Gastrocnemius medialis (tissue), 4 donors: ENCODE measurements around the gene RITA1. TPM values are rescaled to one million over a fixed set of nuclear protein-coding genes. Genes with fewer than 3 reads are reported as not detected.
"Not testable (repeated sequence)": the region's sequence is repeated elsewhere in the genome, so short reads cannot be mapped to it uniquely, and the experiment has no call there.

Experiments used
- ATAC-seq, 2 donors: fragments of 150-250 bp; one replicate each; pipeline ENCODE4 v1.9.1; 2016
- DNase-seq, 2 donors: peaks; one replicate each; pipeline ENCODE4 v3.0.0-alpha.2; 2019
- H3K27ac ChIP-seq, 4 donors: fragments of 200-600 bp; sonication (generic); 1 replicate in 1 of 4; 2 replicates in 3 of 4; pipeline ENCODE4 v1.5.1; 2016 to 2018; ENCODE audit warnings: mild to moderate bottlenecking in 2 of 4, moderate library complexity in 1 of 4
- H3K27me3 ChIP-seq, 3 donors: fragments of 200-600 bp; sonication (generic) in 2 of 3; 1 replicate in 1 of 3; 2 replicates in 2 of 3; pipeline versions ENCODE4 v1.5.1 to v1.6.0; 2016 to 2019; ENCODE audit warnings: mild to moderate bottlenecking in 1 of 3, moderate library complexity in 1 of 3
- H3K36me3 ChIP-seq, 2 donors: fragments of 200-600 bp; sonication (generic) in 1 of 2; one replicate each; pipeline ENCODE4 v1.5.1; 2017 to 2018
- H3K4me1 ChIP-seq, 2 donors: fragments of 200-600 bp; sonication (generic) in 1 of 2; one replicate each; pipeline ENCODE4 v1.5.1; 2016 to 2017; ENCODE audit warnings: mild to moderate bottlenecking in 2 of 2
- H3K4me3 ChIP-seq, 4 donors: fragments of 200-600 bp; sonication (generic) in 3 of 4; 1 replicate in 1 of 4; 2 replicates in 3 of 4; pipeline ENCODE4 v1.5.1; 2016 to 2019; ENCODE audit warnings: mild to moderate bottlenecking in 2 of 4
- H3K9me3 ChIP-seq, 3 donors: fragments of 200-600 bp; sonication (generic) in 2 of 3; 1 replicate in 1 of 3; 2 replicates in 2 of 3; pipeline ENCODE4 v1.5.1; 2016 to 2019
- POLR2A ChIP-seq, 2 donors: fragments of 450-650 bp; IDR thresholded peaks; one replicate each; pipeline ENCODE4 v1.6.1; 2017; ENCODE audit warnings: antibody characterized with exemption in 2 of 2, mild to moderate bottlenecking in 2 of 2, moderate library complexity in 2 of 2
- in situ Hi-C, 4 donors: fragments of 200-750 bp; cut with MboI; loops; one replicate each; pipeline versions ENCODE4 v1.15.0 to v1.8.0; 2017; ENCODE audit warnings: low sequenced_read_pairs in 4 of 4
- intact Hi-C: fragments of 100-400 bp; cut with DNase I; formaldehyde crosslinking; loops from one replicate; pipeline ENCODE4 v1.15.1; 2023; ENCODE audit warnings: low total_unique reads
- total RNA-seq, 4 donors: library from RNA; depleted of rRNA; stranded (reverse); fragments of >200 nt; gene quantifications; one replicate each; pipeline versions ENCODE4 v1.1.0 to v1.2.3, GENCODE V29; 2016
- TF ChIP-seq, protein P1 (sequence below), 5 experiments: fragments of 450-650 bp in 3 of 5; fragments of 200-600 bp in 2 of 5; sonication (generic) in 2 of 5; IDR thresholded peaks in 4 of 5; conservative IDR thresholded peaks in 1 of 5; 1 replicate in 4 of 5; 2 replicates in 1 of 5; pipeline ENCODE4 v1.5.1; 2016 to 2019; ENCODE audit warnings: antibody characterized with exemption in 5 of 5, mild to moderate bottlenecking in 3 of 5, moderate library complexity in 3 of 5

The RITA1 gene
- total RNA-seq, 4 donors from 2014 or later: 17.7 to 31.2 (median 23.1) TPM

DNA sequence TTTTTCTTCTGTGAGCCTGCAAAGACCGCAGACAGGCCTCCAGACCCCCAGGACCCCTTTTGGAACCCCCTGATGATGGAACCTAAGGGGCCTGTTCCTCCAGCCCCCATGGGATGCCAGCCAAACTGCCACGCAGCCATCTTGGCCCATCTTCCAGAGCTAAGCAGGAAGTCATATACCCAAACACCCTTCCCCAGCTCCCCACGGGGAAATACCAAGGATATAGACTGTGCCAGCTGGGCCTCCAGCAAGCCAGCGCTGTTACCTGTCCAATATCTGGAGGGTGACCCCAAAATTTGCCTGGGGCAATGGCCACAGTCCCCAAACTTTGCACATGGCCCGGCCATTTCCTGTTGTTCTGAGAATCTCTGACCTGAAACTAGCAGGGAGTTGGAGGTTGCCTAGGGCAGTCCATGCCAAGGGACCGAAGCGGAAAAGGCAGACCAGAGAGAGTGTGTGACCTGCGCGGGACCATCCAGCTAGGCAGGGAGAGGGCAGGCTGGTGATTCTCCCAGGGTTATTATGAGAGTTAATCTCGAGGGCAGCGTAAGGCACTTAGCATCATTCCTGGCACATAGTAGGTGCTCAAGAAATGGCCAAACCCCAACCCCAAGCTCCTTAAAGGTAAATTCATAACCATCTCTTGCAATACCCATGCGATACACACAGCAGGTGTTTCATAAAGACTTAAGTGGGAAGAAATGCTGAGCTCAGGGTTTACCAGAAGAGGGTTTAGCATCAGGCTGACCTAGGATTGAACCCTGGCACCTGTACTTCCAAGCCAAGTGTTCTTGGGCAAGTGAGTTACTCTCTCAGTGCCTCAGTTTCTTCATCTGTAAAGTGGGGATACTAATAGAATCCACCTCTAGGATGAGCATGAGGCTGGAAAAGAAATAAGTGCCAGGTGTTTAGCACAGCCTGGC is 47.4 kb upstream of the RITA1 start:
- no peak for TF ChIP-seq POLR2A (IDR thresholded peaks at IDR 0.05)
- TF ChIP-seq, protein P1, sequence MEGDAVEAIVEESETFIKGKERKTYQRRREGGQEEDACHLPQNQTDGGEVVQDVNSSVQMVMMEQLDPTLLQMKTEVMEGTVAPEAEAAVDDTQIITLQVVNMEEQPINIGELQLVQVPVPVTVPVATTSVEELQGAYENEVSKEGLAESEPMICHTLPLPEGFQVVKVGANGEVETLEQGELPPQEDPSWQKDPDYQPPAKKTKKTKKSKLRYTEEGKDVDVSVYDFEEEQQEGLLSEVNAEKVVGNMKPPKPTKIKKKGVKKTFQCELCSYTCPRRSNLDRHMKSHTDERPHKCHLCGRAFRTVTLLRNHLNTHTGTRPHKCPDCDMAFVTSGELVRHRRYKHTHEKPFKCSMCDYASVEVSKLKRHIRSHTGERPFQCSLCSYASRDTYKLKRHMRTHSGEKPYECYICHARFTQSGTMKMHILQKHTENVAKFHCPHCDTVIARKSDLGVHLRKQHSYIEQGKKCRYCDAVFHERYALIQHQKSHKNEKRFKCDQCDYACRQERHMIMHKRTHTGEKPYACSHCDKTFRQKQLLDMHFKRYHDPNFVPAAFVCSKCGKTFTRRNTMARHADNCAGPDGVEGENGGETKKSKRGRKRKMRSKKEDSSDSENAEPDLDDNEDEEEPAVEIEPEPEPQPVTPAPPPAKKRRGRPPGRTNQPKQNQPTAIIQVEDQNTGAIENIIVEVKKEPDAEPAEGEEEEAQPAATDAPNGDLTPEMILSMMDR (IDR thresholded peaks at IDR 0.05 in 4 of 5, conservative IDR thresholded peaks at IDR 0.05 in 1 of 5): no peak
- no peaks in the 10 kb centered on the region for H3K9me3 ChIP-seq
- ATAC-seq (no peak), DNase-seq (no peak)
- no peaks in the 10 kb centered on the region for H3K4me1 ChIP-seq
- H3K36me3 ChIP-seq: no peaks in the 10 kb centered on the region
- no peak overlapping the region for H3K27ac ChIP-seq
- peaks cover 15 to 25% (median 17%) of the 10 kb centered on the region in 3 donors for H3K27me3 ChIP-seq
- intact Hi-C loops: no loop called here
- in situ Hi-C loops: no loop called here
- no peak overlapping the region for H3K4me3 ChIP-seq

DNA sequence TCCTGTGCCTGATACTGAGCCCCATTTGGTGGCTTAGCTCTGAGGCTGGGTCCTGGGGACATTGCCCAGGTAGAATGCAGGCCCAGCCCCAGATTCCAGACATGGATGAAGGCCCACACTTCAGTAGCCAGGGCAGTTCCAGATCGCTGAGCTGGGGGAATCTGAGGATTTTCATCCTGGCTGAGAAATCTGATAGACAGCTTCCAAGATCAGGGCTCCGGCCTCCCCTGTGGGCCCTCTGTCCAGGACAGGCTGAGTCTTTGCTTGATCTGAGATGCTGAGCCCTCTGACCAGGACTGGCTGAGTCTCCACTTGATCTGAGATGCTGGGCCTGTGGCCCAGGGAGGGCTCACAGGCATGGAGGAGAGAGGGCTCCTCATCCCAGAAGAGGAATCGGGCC is 46.7 kb upstream of the RITA1 start:
- Histone ChIP-seq H3K4me1 (no peaks in the 10 kb centered on the region), H3K4me3 (no peak overlapping the region), H3K27ac (no peak overlapping the region), H3K36me3 (no peaks in the 10 kb centered on the region), H3K27me3 (peaks cover 15 to 29% (median 17%) of the 10 kb centered on the region in 3 donors), H3K9me3 (no peaks in the 10 kb centered on the region)
- in situ Hi-C loops (no loop called here), intact Hi-C loops (no loop called here)
- ATAC-seq (no peak), DNase-seq (no peak)
- TF ChIP-seq POLR2A (IDR thresholded peaks at IDR 0.05): no peak
- TF ChIP-seq, protein P1 (IDR thresholded peaks at IDR 0.05 in 4 of 5, conservative IDR thresholded peaks at IDR 0.05 in 1 of 5): no peak

DNA sequence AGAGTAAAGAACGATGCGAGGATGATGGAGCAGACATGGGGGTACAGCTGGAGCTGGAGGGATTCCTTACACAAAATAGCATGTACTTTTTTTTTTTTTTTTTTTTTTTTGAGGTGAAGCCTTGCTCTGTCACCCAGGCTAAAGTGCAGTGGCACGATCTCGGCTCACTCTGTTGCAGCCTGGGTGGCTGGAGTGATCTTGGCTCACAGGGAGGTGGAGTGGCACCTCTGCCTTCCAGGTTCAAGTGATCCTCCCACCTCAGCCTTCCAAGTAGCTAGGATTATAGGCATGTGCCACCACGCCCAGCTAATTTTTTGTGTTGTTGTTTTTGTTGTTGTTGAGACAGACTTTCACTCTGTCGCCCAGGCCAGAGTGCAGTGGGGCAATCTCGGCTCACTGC is 44.8 kb upstream of the RITA1 start:
- peaks cover 9 to 15% (median 13%) of the 10 kb centered on the region in 3 donors for H3K27me3 ChIP-seq

DNA sequence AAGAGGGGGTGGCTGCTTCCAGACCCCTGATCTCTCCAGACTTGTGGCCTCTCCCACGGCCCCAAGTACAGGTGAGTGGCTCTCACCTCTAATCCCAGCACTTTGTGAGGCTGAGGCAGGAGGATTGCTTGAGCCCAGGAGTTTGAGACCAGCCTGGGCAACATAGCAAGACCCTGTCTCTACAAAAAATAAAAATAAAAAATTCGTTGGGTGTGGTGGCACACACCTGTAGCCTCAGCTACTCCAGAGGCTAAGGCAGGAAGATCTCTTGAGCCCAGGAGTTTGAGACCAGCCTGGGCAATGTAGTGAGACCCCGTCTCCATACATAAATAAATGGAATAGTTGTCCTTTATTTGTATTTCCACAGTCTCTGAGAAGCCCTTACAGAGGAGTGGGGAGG is 43.8 kb upstream of the RITA1 start:
- H3K4me3 ChIP-seq, intact Hi-C loops, H3K27me3 ChIP-seq, ATAC-seq, H3K4me1 ChIP-seq, H3K9me3 ChIP-seq, DNase-seq, H3K27ac ChIP-seq, in situ Hi-C loops, H3K36me3 ChIP-seq: not testable (repeated sequence)

More for the DNA sequence above, 44.8 kb upstream of the RITA1 start:
- intact Hi-C loops: no loop called here
- ATAC-seq: no peak
- in situ Hi-C loops: no loop called here
- no peaks in the 10 kb centered on the region for H3K9me3 ChIP-seq
- DNase-seq: no peak
- TF ChIP-seq, protein P1 (IDR thresholded peaks at IDR 0.05 in 4 of 5, conservative IDR thresholded peaks at IDR 0.05 in 1 of 5): no peak
- TF ChIP-seq POLR2A (IDR thresholded peaks at IDR 0.05): no peak
- H3K27ac ChIP-seq: no peak overlapping the region
- no peaks in the 10 kb centered on the region for H3K36me3 ChIP-seq
- H3K4me1 ChIP-seq: no peaks in the 10 kb centered on the region
- no peak overlapping the region for H3K4me3 ChIP-seq

DNA sequence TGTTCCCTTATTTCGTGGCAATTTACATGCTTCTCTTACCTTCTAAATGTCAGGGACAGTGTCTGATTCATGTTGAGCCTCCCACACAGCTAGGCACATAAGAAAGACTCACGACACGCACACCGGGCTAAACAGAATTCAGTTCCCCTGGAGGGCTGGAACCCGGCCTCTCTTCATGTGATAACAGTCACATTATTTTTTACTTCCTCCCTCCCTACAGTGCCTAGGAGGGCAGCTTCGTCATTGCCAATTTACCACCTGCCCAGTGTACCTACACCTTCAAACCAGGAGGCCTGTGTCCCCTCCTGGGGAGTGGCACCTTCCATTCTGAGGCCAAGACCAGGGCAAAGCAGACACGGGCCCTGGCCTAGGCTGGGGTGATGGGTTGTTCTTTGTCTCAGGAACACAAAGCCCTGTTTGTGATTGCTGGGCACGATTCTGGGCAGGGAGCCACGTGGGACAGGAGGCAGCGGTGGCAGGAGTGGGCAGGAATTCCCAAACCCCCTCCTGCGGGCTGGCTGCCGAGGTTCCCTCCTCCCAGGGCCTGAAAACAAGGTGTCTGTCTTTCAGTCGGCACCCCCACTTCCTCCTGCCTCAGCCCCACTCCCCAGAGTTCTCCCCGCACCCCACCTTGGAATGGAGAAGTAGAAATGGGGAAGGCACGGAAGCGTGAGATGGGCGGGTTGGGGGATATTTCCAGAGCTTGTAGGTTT is 43.2 kb upstream of the RITA1 start:
- DNase-seq (peak in 1 of 2 donors; percentile 35), ATAC-seq (no peak)
- no peaks in the 10 kb centered on the region for H3K4me1 ChIP-seq
- intact Hi-C loops (no loop called here), in situ Hi-C loops (no loop called here)
- H3K36me3 ChIP-seq: no peaks in the 10 kb centered on the region
- H3K9me3 ChIP-seq: no peaks in the 10 kb centered on the region
- H3K27ac ChIP-seq: no peak overlapping the region
- H3K27me3 ChIP-seq: peaks cover 0 to 6% (median 3%) of the 10 kb centered on the region in 3 donors
- H3K4me3 ChIP-seq: no peak overlapping the region
- no peak for TF ChIP-seq POLR2A (IDR thresholded peaks at IDR 0.05)
- TF ChIP-seq, protein P1 (IDR thresholded peaks at IDR 0.05 in 4 of 5, conservative IDR thresholded peaks at IDR 0.05 in 1 of 5): no peak
